ENCODE measurements around the gene REP15.

- TF ChIP-seq CTCF (IDR thresholded peaks at IDR 0.05) (no peak), MAX (CRISPR knock-in tag; IDR thresholded peaks at IDR 0.05) (no peak), CBFB (CRISPR knock-in tag; IDR thresholded peaks at IDR 0.05; ENCODE audit: low read depth) (no peak), USF1 (CRISPR knock-in tag; IDR thresholded peaks at IDR 0.05) (no peak), SP1 (CRISPR knock-in tag; conservative IDR thresholded peaks at IDR 0.05) (no peak), NR1H2 (CRISPR knock-in tag; IDR thresholded peaks at IDR 0.05) (no peak), RORB (CRISPR knock-in tag; IDR thresholded peaks at IDR 0.05) (no peak)
These were observed 30.5 kb upstream of the REP15 start for GRCh38 chr12:27665704-27666103.

Data from WTC11 (cell line).